ENCODE measurements around the gene TMEM116.
"Not testable (repeated sequence)": the region's sequence is repeated elsewhere in the genome, so short reads cannot be mapped to it uniquely, and the experiment has no call there.

TMEM116 gene

GRCh38 chr12:112008918-112009317 lies 4.0 kb downstream of the TMEM116 start:
- DNase-seq, result no peak

GRCh38 chr12:112007945-112008344 lies 5.0 kb downstream of the TMEM116 start:
- no peak for DNase-seq

- DNase-seq, result no peak
Measured at GRCh38 chr12:112005419-112006395, 7.3 kb downstream of the TMEM116 start.

GRCh38 chr12:112004041-112004440 lies 8.9 kb downstream of the TMEM116 start:
- DNase-seq, result no peak

- no peak for DNase-seq
Measured at GRCh38 chr12:112001576-112001975, 11.4 kb downstream of the TMEM116 start.

- DNase-seq, result no peak
Measured at GRCh38 chr12:112000820-112001219, 12.1 kb downstream of the TMEM116 start.

- DNase-seq, result not testable (repeated sequence)
Measured at GRCh38 chr12:111999129-111999528, 13.8 kb downstream of the TMEM116 start.

- DNase-seq, result no peak
Measured at GRCh38 chr12:111998015-111998414, 14.9 kb downstream of the TMEM116 start.

GRCh38 chr12:111997300-111997699 lies 15.7 kb downstream of the TMEM116 start:
- no peak for DNase-seq

- DNase-seq, result no peak
Measured at GRCh38 chr12:111995782-111996480, 17.0 kb downstream of the TMEM116 start.

- DNase-seq, result not testable (repeated sequence)
Measured at GRCh38 chr12:111994211-111995111, 18.5 kb downstream of the TMEM116 start.

- DNase-seq, result no peak
Measured at GRCh38 chr12:111993292-111994150, 19.4 kb downstream of the TMEM116 start.

GRCh38 chr12:111992464-111992863 lies 20.5 kb downstream of the TMEM116 start:
- DNase-seq, result no peak

- DNase-seq, result no peak
Measured at GRCh38 chr12:111991946-111992345, 21.0 kb downstream of the TMEM116 start.

- no peak for DNase-seq
Measured at GRCh38 chr12:111991535-111991934, 21.4 kb downstream of the TMEM116 start.

- no peak for DNase-seq
Measured at GRCh38 chr12:111984820-111985219, 28.1 kb downstream of the TMEM116 start.

- no peak for DNase-seq
Measured at GRCh38 chr12:111981987-111982386, 31.0 kb downstream of the TMEM116 start.

- no peak for DNase-seq
Measured at GRCh38 chr12:111980598-111980997, 32.4 kb downstream of the TMEM116 start.

- no peak for DNase-seq
Measured at GRCh38 chr12:111978545-111978944, 34.4 kb downstream of the TMEM116 start.

- DNase-seq, result no peak
Measured at GRCh38 chr12:111976860-111977259, 36.1 kb downstream of the TMEM116 start.

- DNase-seq, result no peak
Measured at GRCh38 chr12:111976291-111976690, 36.7 kb downstream of the TMEM116 start.

Measured in NCI-H2081 (cell line).